8988T (cell line): ENCODE data around the gene KEAP1.
"Not testable (repeated sequence)": the region's sequence is repeated elsewhere in the genome, so short reads cannot be mapped to it uniquely, and the experiment has no call there.

Experiments
- DNase-seq: peaks from one replicate; pipeline ENCODE4 v3.0.0; 2011

The KEAP1 gene

GRCh38 chr19:10503002-10503789, at the start of gene KEAP1:
Gene KEAP1, minus strand, starts transcription at chr19:10503356. Its CDS starts 3,323 bp downstream, at chr19:10500033.
- DNase-seq: no peak

- peak; percentile 78 for DNase-seq
Measured at GRCh38 chr19:10552510-10553053, 49.4 kb upstream of the KEAP1 start.

GRCh38 chr19:10551698-10552301, 48.6 kb upstream of the KEAP1 start:
- DNase-seq: no peak

GRCh38 chr19:10551006-10551405, 47.9 kb upstream of the KEAP1 start:
- DNase-seq: not testable (repeated sequence)

GRCh38 chr19:10550336-10550735, 47.2 kb upstream of the KEAP1 start:
- no peak for DNase-seq

- no peak for DNase-seq
Measured at GRCh38 chr19:10549733-10550132, 46.6 kb upstream of the KEAP1 start.

GRCh38 chr19:10548746-10549276, 45.7 kb upstream of the KEAP1 start:
- DNase-seq: no peak

- DNase-seq: no peak
Measured at GRCh38 chr19:10546817-10547216, 43.7 kb upstream of the KEAP1 start.

GRCh38 chr19:10544753-10545251, 41.6 kb upstream of the KEAP1 start:
- DNase-seq: no peak

- no peak for DNase-seq
Measured at GRCh38 chr19:10544242-10544752, 41.1 kb upstream of the KEAP1 start.

- peak; percentile 98 for DNase-seq
Measured at GRCh38 chr19:10543420-10544241, 40.5 kb upstream of the KEAP1 start, which contains the start of gene ATG4D. Gene ATG4D, plus strand, starts transcription at chr19:10543904. Its CDS starts 187 bp downstream, at chr19:10544091.

- no peak for DNase-seq
Measured at GRCh38 chr19:10543059-10543419, 39.9 kb upstream of the KEAP1 start.

- DNase-seq: not testable (repeated sequence)
Measured at GRCh38 chr19:10539016-10539415, 35.9 kb upstream of the KEAP1 start.

GRCh38 chr19:10538204-10538983, 35.2 kb upstream of the KEAP1 start:
- DNase-seq: no peak

- no peak for DNase-seq
Measured at GRCh38 chr19:10537668-10538067, 34.5 kb upstream of the KEAP1 start.

- no peak for DNase-seq
Measured at GRCh38 chr19:10535613-10536012, 32.5 kb upstream of the KEAP1 start.

- DNase-seq: no peak
Measured at GRCh38 chr19:10533646-10534386, 30.7 kb upstream of the KEAP1 start.

GRCh38 chr19:10532457-10532856, 29.3 kb upstream of the KEAP1 start:
- no peak for DNase-seq

GRCh38 chr19:10526887-10527286, 23.7 kb upstream of the KEAP1 start:
- not testable (repeated sequence) for DNase-seq

- no peak for DNase-seq
Measured at GRCh38 chr19:10525636-10526035, 22.5 kb upstream of the KEAP1 start.

GRCh38 chr19:10523135-10523636, 20.0 kb upstream of the KEAP1 start:
- no peak for DNase-seq
